ENCODE results near the gene KLK13. TPM values are rescaled to one million over a fixed set of nuclear protein-coding genes. Genes with fewer than 3 reads are reported as not detected.

Gene KLK13
- total RNA-seq, 1 donor from 2014 or later, result not detected

- no peaks in the 10 kb centered on the region for H3K4me1 Mint-ChIP-seq (ENCODE audit: low read depth, unreplicated experiment)
- no peak for DNase-seq
- H3K27ac Mint-ChIP-seq (ENCODE audit: unreplicated experiment), result no peak overlapping the region
- peaks cover 5% of the 10 kb centered on the region for H3K9me3 Mint-ChIP-seq (ENCODE audit: unreplicated experiment)
- peaks cover 6% of the 10 kb centered on the region for H3K36me3 Mint-ChIP-seq (ENCODE audit: unreplicated experiment)
- no peak overlapping the region for H3K4me3 Mint-ChIP-seq (ENCODE audit: unreplicated experiment)
- H3K27me3 Mint-ChIP-seq (ENCODE audit: unreplicated experiment), result peaks cover 4% of the 10 kb centered on the region
- no peak for TF ChIP-seq CTCF (IDR thresholded peaks at IDR 0.05; ENCODE audit: partially characterized antibody, unreplicated experiment)
Observed at GRCh38 chr19:51083181-51083580, 18.3 kb upstream of the KLK13 start.

- Mint-ChIP-seq H3K9me3 (ENCODE audit: unreplicated experiment) (peaks cover 5% of the 10 kb centered on the region), H3K4me3 (ENCODE audit: unreplicated experiment) (no peak within 1 kb of the TSS), H3K36me3 (ENCODE audit: unreplicated experiment) (peaks cover 6% of the 10 kb centered on the region), H3K27me3 (ENCODE audit: unreplicated experiment) (peaks cover 4% of the 10 kb centered on the region), H3K27ac (ENCODE audit: unreplicated experiment) (no peak within 1 kb of the TSS), H3K4me1 (ENCODE audit: low read depth, unreplicated experiment) (no peaks in the 10 kb centered on the region)
- TF ChIP-seq CTCF (IDR thresholded peaks at IDR 0.05; ENCODE audit: partially characterized antibody, unreplicated experiment), result no peak
- no peak for DNase-seq
Observed at GRCh38 chr19:51082611-51083010, 17.7 kb upstream of the KLK13 start, which contains the start of gene KLK14. KLK14 (minus strand) TSS chr19:51082887; CDS start chr19:51082614, 273 bp downstream.

- H3K4me1 Mint-ChIP-seq (ENCODE audit: low read depth, unreplicated experiment), result no peaks in the 10 kb centered on the region
- H3K27me3 Mint-ChIP-seq (ENCODE audit: unreplicated experiment), result peaks cover 4% of the 10 kb centered on the region
- H3K27ac Mint-ChIP-seq (ENCODE audit: unreplicated experiment), result no peak overlapping the region
- no peak overlapping the region for H3K4me3 Mint-ChIP-seq (ENCODE audit: unreplicated experiment)
- TF ChIP-seq CTCF (IDR thresholded peaks at IDR 0.05; ENCODE audit: partially characterized antibody, unreplicated experiment), result no peak
- H3K36me3 Mint-ChIP-seq (ENCODE audit: unreplicated experiment), result peaks cover 6% of the 10 kb centered on the region
- no peak for DNase-seq
- peaks cover 5% of the 10 kb centered on the region for H3K9me3 Mint-ChIP-seq (ENCODE audit: unreplicated experiment)
Observed at GRCh38 chr19:51081476-51081875, 16.6 kb upstream of the KLK13 start.

- Mint-ChIP-seq H3K4me3 (ENCODE audit: unreplicated experiment) (no peak overlapping the region), H3K4me1 (ENCODE audit: low read depth, unreplicated experiment) (no peaks in the 10 kb centered on the region), H3K27me3 (ENCODE audit: unreplicated experiment) (peaks cover 4% of the 10 kb centered on the region), H3K27ac (ENCODE audit: unreplicated experiment) (no peak overlapping the region), H3K36me3 (ENCODE audit: unreplicated experiment) (peaks cover 6% of the 10 kb centered on the region), H3K9me3 (ENCODE audit: unreplicated experiment) (peaks cover 5% of the 10 kb centered on the region)
- TF ChIP-seq CTCF (IDR thresholded peaks at IDR 0.05; ENCODE audit: partially characterized antibody, unreplicated experiment), result no peak
- DNase-seq, result no peak
Observed at GRCh38 chr19:51079481-51080110, 14.7 kb upstream of the KLK13 start.

GRCh38 chr19:51078731-51079130 lies 13.8 kb upstream of the KLK13 start:
- Mint-ChIP-seq H3K4me3 (ENCODE audit: unreplicated experiment) (no peak overlapping the region), H3K27ac (ENCODE audit: unreplicated experiment) (no peak overlapping the region), H3K9me3 (ENCODE audit: unreplicated experiment) (peaks cover 5% of the 10 kb centered on the region), H3K36me3 (ENCODE audit: unreplicated experiment) (peaks cover 6% of the 10 kb centered on the region), H3K4me1 (ENCODE audit: low read depth, unreplicated experiment) (no peaks in the 10 kb centered on the region), H3K27me3 (ENCODE audit: unreplicated experiment) (peaks cover 4% of the 10 kb centered on the region)
- DNase-seq, result no peak
- TF ChIP-seq CTCF (IDR thresholded peaks at IDR 0.05; ENCODE audit: partially characterized antibody, unreplicated experiment), result no peak
